H1 (cell line): ENCODE measurements around the gene EGR1. TPM values are rescaled to one million over a fixed set of nuclear protein-coding genes. Genes with fewer than 3 reads are reported as not detected.
A peak's percentile ranks its signal among the peaks of the same experiment; 100 is the strongest.

Experiments
- CTCF ChIA-PET: fragments of 300-600 bp; sonication (Branson Sonifier 250); formaldehyde crosslinking; loops from one replicate; lab custom pipeline; 2021; ENCODE audit not compliant: partially characterized antibody; lab: Charles Lee
- POLR2A ChIA-PET: fragments of 300-600 bp; sonication (Branson Sonifier 250); formaldehyde crosslinking; loops from one replicate; lab custom pipeline; 2021; ENCODE audit warnings: inconsistent platforms; ENCODE audit not compliant: partially characterized antibody; lab: Charles Lee
- DNase-seq, 2 experiments: peaks; one replicate each; pipeline versions ENCODE4 v3.0.0 to v3.0.0-alpha.2; 2010 to 2022; ENCODE audit warnings: low spot score in 2 of 2, low read depth in 1 of 2, mixed read lengths in 1 of 2
- FAIRE-seq: peaks from 2 replicates; lab custom pipeline; 2011; peaks lifted over from hg19 to GRCh38; lab: Jason Lieb, UNC
- H2AFZ ChIP-seq: 2 replicates; pipeline ENCODE4 v1.8.1; 2012; ENCODE audit warnings: low read length, inconsistent platforms
- H2AK5ac ChIP-seq: 2 replicates; pipeline ENCODE4 v1.6.1; 2013; ENCODE audit warnings: low read depth, low read length
- H2BK120ac ChIP-seq: replicated peaks from 2 replicates; pipeline ENCODE3; 2013; ENCODE audit warnings: low read depth, low read length, inconsistent platforms
- H2BK12ac ChIP-seq: 2 replicates; pipeline ENCODE4 v1.6.1; 2013; ENCODE audit warnings: low read depth, low read length
- H2BK15ac ChIP-seq: 2 replicates; pipeline ENCODE4 v1.6.1; 2013; ENCODE audit warnings: low read length
- H2BK20ac ChIP-seq: 2 replicates; pipeline ENCODE4 v1.6.1; 2013; ENCODE audit warnings: low read length
- H2BK5ac ChIP-seq: 2 replicates; pipeline ENCODE4 v1.6.1; 2013; ENCODE audit warnings: low read depth, low read length
- H3K14ac ChIP-seq: 2 replicates; pipeline ENCODE4 v1.6.1; 2013; ENCODE audit warnings: inconsistent platforms; ENCODE audit not compliant: insufficient read length
- H3K18ac ChIP-seq: 2 replicates; pipeline ENCODE4 v1.6.1; 2013; ENCODE audit warnings: low read length; ENCODE audit errors: extremely low read depth
- H3K23ac ChIP-seq: 2 replicates; pipeline ENCODE4 v1.6.1; 2013; ENCODE audit warnings: inconsistent platforms; ENCODE audit not compliant: insufficient read length
- H3K23me2 ChIP-seq: 2 replicates; pipeline ENCODE4 v1.6.1; 2013; ENCODE audit warnings: low read depth, low read length
- H3K27ac ChIP-seq: 2 replicates; pipeline ENCODE4 v1.6.1; 2011; ENCODE audit warnings: low read depth, low read length, inconsistent platforms
- H3K27me3 ChIP-seq, 4 experiments: replicated peaks in 1 of 4; 1 replicate in 1 of 4; 2 replicates in 3 of 4; pipeline versions ENCODE4 v1.6.1 to v1.8.1; 2011 to 2013; ENCODE audit warnings: low read length in 3 of 4, mild to moderate bottlenecking in 3 of 4, inconsistent platforms in 2 of 4, mixed read lengths in 2 of 4, moderate library complexity in 1 of 4; ENCODE audit not compliant: control insufficient read depth in 3 of 4, insufficient read depth in 3 of 4; ENCODE audit errors: extremely low read depth in 1 of 4
- H3K36me3 ChIP-seq, 4 experiments: 2 replicates each; pipeline versions ENCODE4 v1.6.1 to v1.8.1; 2011 to 2013; ENCODE audit warnings: mild to moderate bottlenecking in 4 of 4, low read length in 3 of 4, moderate library complexity in 2 of 4, control low read depth in 1 of 4, inconsistent platforms in 1 of 4; ENCODE audit not compliant: insufficient read depth in 4 of 4, control insufficient read depth in 2 of 4
- H3K4ac ChIP-seq: replicated peaks from 2 replicates; pipeline ENCODE3; 2013; ENCODE audit warnings: low read length, low read depth, mixed read lengths, inconsistent platforms; ENCODE audit not compliant: insufficient read length
- H3K4me1 ChIP-seq, 4 experiments: replicated peaks in 1 of 4; 1 replicate in 1 of 4; 2 replicates in 3 of 4; pipeline versions ENCODE4 v1.6.1 to v1.8.1; 2011 to 2013; ENCODE audit warnings: low read length in 3 of 4, inconsistent platforms in 2 of 4, mixed read lengths in 1 of 4; ENCODE audit not compliant: insufficient read depth in 4 of 4, control insufficient read depth in 3 of 4
- H3K4me2 ChIP-seq, 2 experiments: 2 replicates each; pipeline versions ENCODE4 v1.6.1 to v1.8.1; 2011 to 2013; ENCODE audit warnings: low read depth in 2 of 2, low read length in 2 of 2, control low read depth in 1 of 2, inconsistent platforms in 1 of 2, mild to moderate bottlenecking in 1 of 2; ENCODE audit not compliant: insufficient read depth in 1 of 2
- H3K4me3 ChIP-seq, 4 experiments: fragments of 200-600, 300-600 bp in 1 of 4; sonication (generic), shearing (Covaris generic), sonication (Bioruptor Twin) in 1 of 4; 2 replicates each; pipeline versions ENCODE4 v1.5.1 to v1.8.1; 2011 to 2016; ENCODE audit warnings: low read length in 4 of 4, low read depth in 3 of 4, control low read depth in 2 of 4, inconsistent platforms in 2 of 4, mild to moderate bottlenecking in 2 of 4, mixed read lengths in 1 of 4, moderate library complexity in 1 of 4; ENCODE audit not compliant: insufficient read depth in 2 of 4; ENCODE audit errors: extremely low read depth in 1 of 4
- H3K56ac ChIP-seq: replicated peaks from 2 replicates; pipeline ENCODE3; 2013; ENCODE audit warnings: low read depth, mild to moderate bottlenecking, mixed read lengths, low read length, inconsistent platforms; ENCODE audit not compliant: insufficient read length
- H3K79me1 ChIP-seq: 2 replicates; pipeline ENCODE4 v1.6.1; 2013; ENCODE audit warnings: low read depth, low read length, control low read depth
- H3K79me2 ChIP-seq, 2 experiments: 2 replicates each; pipeline versions ENCODE4 v1.6.1 to v1.8.1; 2012 to 2013; ENCODE audit warnings: low read length in 2 of 2, mild to moderate bottlenecking in 2 of 2, inconsistent platforms in 1 of 2; ENCODE audit not compliant: insufficient read depth in 2 of 2, control insufficient read depth in 1 of 2
- H3K9ac ChIP-seq, 4 experiments: replicated peaks in 1 of 4; 1 replicate in 1 of 4; 2 replicates in 3 of 4; pipeline versions ENCODE4 v1.6.1 to v1.8.1; 2011 to 2013; ENCODE audit warnings: low read depth in 3 of 4, low read length in 3 of 4, control low read depth in 2 of 4, mild to moderate bottlenecking in 2 of 4, moderate library complexity in 2 of 4, inconsistent platforms in 1 of 4; ENCODE audit errors: extremely low read depth in 1 of 4
- H3K9me3 ChIP-seq, 2 experiments: 2 replicates each; pipeline versions ENCODE4 v1.6.1 to v1.8.1; 2012 to 2013; ENCODE audit warnings: mild to moderate bottlenecking in 2 of 2, moderate library complexity in 2 of 2, control low read depth in 1 of 2, inconsistent platforms in 1 of 2, low read depth in 1 of 2, low read length in 1 of 2, mixed read lengths in 1 of 2; ENCODE audit not compliant: insufficient read depth in 2 of 2
- H4K20me1 ChIP-seq, 2 experiments: replicated peaks in 1 of 2; 2 replicates each; pipeline versions ENCODE3 to v1.8.1; 2011 to 2013; ENCODE audit warnings: inconsistent platforms in 2 of 2, low read length in 2 of 2, mild to moderate bottlenecking in 1 of 2; ENCODE audit not compliant: insufficient read depth in 2 of 2, control insufficient read depth in 1 of 2
- H4K5ac ChIP-seq: 2 replicates; pipeline ENCODE4 v1.6.1; 2013; ENCODE audit warnings: low read length, low read depth, mixed read lengths, inconsistent platforms; ENCODE audit not compliant: insufficient read length
- H4K8ac ChIP-seq: 2 replicates; pipeline ENCODE4 v1.8.0; 2013; ENCODE audit warnings: mild to moderate bottlenecking, moderate library complexity, low read length, inconsistent platforms; ENCODE audit not compliant: insufficient read depth; ENCODE audit errors: extremely low read depth
- H4K91ac ChIP-seq: replicated peaks from 2 replicates; pipeline ENCODE3; 2013; ENCODE audit warnings: low read length, mixed read lengths, inconsistent platforms; ENCODE audit not compliant: insufficient read length
- HDAC6 ChIP-seq: IDR thresholded peaks from one replicate; pipeline ENCODE4 v1.7.1; 2012; ENCODE audit warnings: low read depth, mild to moderate bottlenecking, inconsistent platforms, low read length, moderate library complexity
- POLR2AphosphoS5 ChIP-seq: IDR thresholded peaks from 2 replicates; pipeline ENCODE4 v1.6.1; 2011; ENCODE audit warnings: low read depth, low read length
- RNF2 ChIP-seq: fragments of 200-900, 300-1000 bp; sonication (generic); IDR thresholded peaks from 2 replicates; pipeline ENCODE4 v1.7.1; 2016; ENCODE audit warnings: borderline replicate concordance, low read depth, mild to moderate bottlenecking, antibody characterized with exemption, low read length; ENCODE audit not compliant: poor library complexity, severe bottlenecking; ENCODE audit errors: missing control alignments
- SRF ChIP-seq: IDR thresholded peaks from 2 replicates; pipeline ENCODE4 v1.6.1; 2011; ENCODE audit warnings: mild to moderate bottlenecking, low read depth, low read length, moderate library complexity
- SUZ12 ChIP-seq: fragments of 200-600 bp; sonication (generic); IDR thresholded peaks from 2 replicates; pipeline ENCODE4 v1.6.1; 2012; ENCODE audit warnings: mild to moderate bottlenecking, inconsistent platforms, low read length, moderate library complexity, mixed read lengths
- WGBS, 2 experiments: shearing (Covaris generic) in 1 of 2; methylation state at CpG; one replicate each; pipeline versions ENCODE4 v1.1.6 to v1.1.7; 2013 to 2015; ENCODE audit warnings: low lambda C conversion rate in 2 of 2, mixed read lengths in 2 of 2, inconsistent platforms in 1 of 2, low coverage in 1 of 2, missing lambda C conversion rate in 1 of 2; ENCODE audit not compliant: insufficient replicate concordance in 2 of 2, insufficient coverage in 1 of 2, insufficient read length in 1 of 2; ENCODE audit errors: extremely low coverage in 1 of 2, missing lambda C conversion rate in 1 of 2; 5-methylcytosine and 5-hydroxymethylcytosine counted together
- polyA plus RNA-seq, 7 experiments: library from polyadenylated mRNA; depleted of rRNA in 3 of 7; stranded (reverse) in 5 of 7; unstranded in 2 of 7; fragments of >200 nt in 5 of 7; fragments of 200-250 nt in 2 of 7; gene quantifications; 1 replicate in 5 of 7; 2 replicates in 1 of 7; 4 replicates in 1 of 7; pipeline versions ENCODE4 v1.2.1 to v1.2.3, GENCODE V29; 2011 to 2013; ENCODE audit warnings: missing spikeins in 2 of 7, mixed read lengths in 2 of 7
- total RNA-seq: library from RNA; stranded (reverse); fragmentation: NEBNext Ultra II Directional; extraction: Animal tissue kit (Norgen Biotek cat#: 25700); gene quantifications from 2 replicates; pipeline ENCODE4 v1.2.1, GENCODE V29; 2021

Gene EGR1
- total and polyA plus RNA-seq, 2 of the 8 experiments (the other 6 are each of a cell fraction or from before 2014, with no cell fraction given): 16.2 to 35.5 TPM

DNA sequence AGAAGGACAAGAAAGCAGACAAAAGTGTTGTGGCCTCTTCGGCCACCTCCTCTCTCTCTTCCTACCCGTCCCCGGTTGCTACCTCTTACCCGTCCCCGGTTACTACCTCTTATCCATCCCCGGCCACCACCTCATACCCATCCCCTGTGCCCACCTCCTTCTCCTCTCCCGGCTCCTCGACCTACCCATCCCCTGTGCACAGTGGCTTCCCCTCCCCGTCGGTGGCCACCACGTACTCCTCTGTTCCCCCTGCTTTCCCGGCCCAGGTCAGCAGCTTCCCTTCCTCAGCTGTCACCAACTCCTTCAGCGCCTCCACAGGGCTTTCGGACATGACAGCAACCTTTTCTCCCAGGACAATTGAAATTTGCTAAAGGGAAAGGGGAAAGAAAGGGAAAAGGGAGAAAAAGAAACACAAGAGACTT, 2.4 kb downstream of the EGR1 start:
- no peak overlapping the region for H2BK12ac ChIP-seq
- no peaks in the 10 kb centered on the region for H3K9me3 ChIP-seq
- no peak overlapping the region for H2BK15ac ChIP-seq
- H3K4me2 ChIP-seq: peak overlapping the region; percentile 10 to 37; a peak in 2 of 4 replicates
- WGBS, 2 experiments: 88% methylated on average over 10 of the region's 14 CpGs; no CpG with 5 or more reads in 1 of the 2 experiments
- no peak overlapping the region for H3K4ac ChIP-seq
- H4K8ac ChIP-seq: no peak overlapping the region; the same call in 1 of the 2 replicates
- no peak for FAIRE-seq
- no peak overlapping the region for H3K27ac ChIP-seq
- no peak overlapping the region for H2AFZ ChIP-seq
- peaks cover 2 to 11% (median 6%) of the 10 kb centered on the region in 4 experiments for H3K4me1 ChIP-seq
- H3K79me1 ChIP-seq: no peaks in the 10 kb centered on the region; the same call in 1 of the 2 replicates
- H2BK5ac ChIP-seq: no peak overlapping the region
- H3K23ac ChIP-seq: no peak overlapping the region
- no peak overlapping the region; a peak in 1 of 7 replicates for H3K9ac ChIP-seq
- CTCF ChIA-PET: interaction anchor here (13.5 to 24.9 kb wide), 2 partner anchors 18 to 32 kb away, joined by 215 to 532 read pairs; no protein-coding TSS in a partner anchor
- H2BK120ac ChIP-seq: no peak overlapping the region
- H3K79me2 ChIP-seq: peaks cover 0 to 4% of the 10 kb centered on the region in 2 experiments; a peak in 1 of 4 replicates
- H4K5ac ChIP-seq: no peak overlapping the region
- no peak overlapping the region for H2BK20ac ChIP-seq
- no peak overlapping the region for H3K14ac ChIP-seq
- H3K36me3 ChIP-seq: peaks cover 0 to 18% (median 4%) of the 10 kb centered on the region in 4 experiments; a peak in 5 of 8 replicates
- peak overlapping the region; percentile 4 to 90 (median 56); a peak in 6 of 8 replicates for H3K4me3 ChIP-seq
- H2AK5ac ChIP-seq: no peak overlapping the region
- H4K91ac ChIP-seq: no peak overlapping the region
- peaks cover 19% of the 10 kb centered on the region for H3K23me2 ChIP-seq
- H3K27me3 ChIP-seq: peaks cover 0 to 15% (median 13%) of the 10 kb centered on the region in 4 experiments; a peak in 5 of 7 replicates
- POLR2A ChIA-PET: interaction anchor here (1.7 to 15.1 kb wide), 9 partner anchors 9 to 75 kb away, joined by 4 to 294 read pairs (median 51); partner anchors contain the start of genes ETF1 and REEP2
- H3K18ac ChIP-seq: no peak overlapping the region
- DNase-seq: no peak
- peaks cover 11 to 16% of the 10 kb centered on the region in 2 experiments for H4K20me1 ChIP-seq
- H3K56ac ChIP-seq: no peak overlapping the region
- TF ChIP-seq RNF2 (no peak), HDAC6 (no peak), SUZ12 (no peak), POLR2AphosphoS5 (peak; percentile 93), SRF (no peak)
